Panc1 (cell line): ENCODE results near the gene ZNF287.

Source experiments
- CTCF ChIP-seq: fragments of 450-650 bp; IDR thresholded peaks from 2 replicates; pipeline ENCODE4 v1.5.1; 2017; ENCODE audit warnings: mild to moderate bottlenecking
- POLR2AphosphoS5 ChIP-seq: IDR thresholded peaks from 2 replicates; pipeline ENCODE4 v1.6.1; 2012; ENCODE audit warnings: mild to moderate bottlenecking, low read depth, low read length, moderate library complexity
- REST ChIP-seq, 2 experiments: IDR thresholded peaks; 2 replicates each; pipeline ENCODE4 v1.6.1; 2011 to 2012; ENCODE audit warnings: low read depth in 2 of 2, control low read depth in 1 of 2, low read length in 1 of 2, mild to moderate bottlenecking in 1 of 2, moderate library complexity in 1 of 2; ENCODE audit not compliant: insufficient read depth in 1 of 2
- TCF7L2 ChIP-seq: IDR thresholded peaks from 2 replicates; pipeline ENCODE4 v1.6.1; 2011; ENCODE audit warnings: mild to moderate bottlenecking, low read depth, low read length, inconsistent platforms

- peak; percentile 64 for TF ChIP-seq CTCF
- no peak for TF ChIP-seq POLR2AphosphoS5
- no peak for TF ChIP-seq TCF7L2
- TF ChIP-seq REST (IDR thresholded peaks at IDR 0.05; ENCODE audit: insufficient read depth in 1 of 2, low read depth in 2 of 2, low read length in 1 of 2): no peak
Measured at GRCh38 chr17:16537130-16537458, 31.9 kb downstream of the ZNF287 start.
